MCF 10A (cell line): ENCODE results near the gene MLYCD. TPM values are rescaled to one million over a fixed set of nuclear protein-coding genes. Genes with fewer than 3 reads are reported as not detected.

ENCODE experiments used
- BruUV-seq: library from RNA; stranded (reverse); fragments of 400-500 nt; replicated peaks from 2 replicates; lab custom pipeline; 2021; lab: Mats Ljungman, UMichigan
- CTCF ChIA-PET: fragments of 300-600 bp; sonication (Branson Sonifier 250); formaldehyde crosslinking; extraction: SDS; loops from one replicate; lab custom pipeline; 2021; ENCODE audit warnings: antibody characterized with exemption, inconsistent platforms; lab: Yijun Ruan, JAX
- POLR2A ChIA-PET: fragments of 300-600, 350-650 bp; sonication (Branson Sonifier 250); formaldehyde crosslinking; extraction: SDS; loops from one replicate; lab custom pipeline; 2020; ENCODE audit warnings: antibody characterized with exemption, inconsistent platforms; lab: Yijun Ruan, JAX
- DNase-seq: peaks from one replicate; pipeline ENCODE4 v3.0.0-alpha.2; 2018; ENCODE audit not compliant: unreplicated experiment
- H3K27ac Mint-ChIP-seq: one replicate; pipeline ENCODE4 v1.8.0; 2022; ENCODE audit warnings: mild to moderate bottlenecking, low read depth, mixed read lengths; ENCODE audit not compliant: unreplicated experiment
- H3K27me3 Mint-ChIP-seq: one replicate; pipeline ENCODE4 v1.8.0; 2022; ENCODE audit warnings: mixed read lengths; ENCODE audit not compliant: insufficient read depth, unreplicated experiment
- H3K36me3 Mint-ChIP-seq: one replicate; pipeline ENCODE4 v1.8.0; 2022; ENCODE audit warnings: mild to moderate bottlenecking, moderate library complexity, mixed read lengths; ENCODE audit not compliant: insufficient read depth, unreplicated experiment
- H3K4me1 Mint-ChIP-seq: one replicate; pipeline ENCODE4 v1.8.0; 2022; ENCODE audit warnings: mixed read lengths; ENCODE audit not compliant: insufficient read depth, unreplicated experiment
- H3K4me3 Mint-ChIP-seq: one replicate; pipeline ENCODE4 v1.8.0; 2022; ENCODE audit warnings: mild to moderate bottlenecking, moderate library complexity, mixed read lengths; ENCODE audit not compliant: unreplicated experiment
- H3K9me3 Mint-ChIP-seq: one replicate; pipeline ENCODE4 v1.8.0; 2022; ENCODE audit warnings: mixed read lengths; ENCODE audit not compliant: unreplicated experiment
- intact Hi-C: fragments of 100-400 bp; cut with micrococcal nuclease; formaldehyde crosslinking; loops from 2 replicates; pipeline ENCODE4 v1.14.1; 2022
- total RNA-seq: library from RNA; stranded (reverse); gene quantifications from 2 replicates; pipeline ENCODE4 v1.2.3, GENCODE V29; 2022
- TF ChIP-seq, protein P1 (sequence below): fragments of 200-600 bp; IDR thresholded peaks from one replicate; pipeline ENCODE4 v1.8.0; 2022; ENCODE audit warnings: antibody characterized with exemption, mild to moderate bottlenecking; ENCODE audit not compliant: unreplicated experiment

MLYCD gene
- total RNA-seq, 1 experiment from 2014 or later, result 2.5 TPM

DNA sequence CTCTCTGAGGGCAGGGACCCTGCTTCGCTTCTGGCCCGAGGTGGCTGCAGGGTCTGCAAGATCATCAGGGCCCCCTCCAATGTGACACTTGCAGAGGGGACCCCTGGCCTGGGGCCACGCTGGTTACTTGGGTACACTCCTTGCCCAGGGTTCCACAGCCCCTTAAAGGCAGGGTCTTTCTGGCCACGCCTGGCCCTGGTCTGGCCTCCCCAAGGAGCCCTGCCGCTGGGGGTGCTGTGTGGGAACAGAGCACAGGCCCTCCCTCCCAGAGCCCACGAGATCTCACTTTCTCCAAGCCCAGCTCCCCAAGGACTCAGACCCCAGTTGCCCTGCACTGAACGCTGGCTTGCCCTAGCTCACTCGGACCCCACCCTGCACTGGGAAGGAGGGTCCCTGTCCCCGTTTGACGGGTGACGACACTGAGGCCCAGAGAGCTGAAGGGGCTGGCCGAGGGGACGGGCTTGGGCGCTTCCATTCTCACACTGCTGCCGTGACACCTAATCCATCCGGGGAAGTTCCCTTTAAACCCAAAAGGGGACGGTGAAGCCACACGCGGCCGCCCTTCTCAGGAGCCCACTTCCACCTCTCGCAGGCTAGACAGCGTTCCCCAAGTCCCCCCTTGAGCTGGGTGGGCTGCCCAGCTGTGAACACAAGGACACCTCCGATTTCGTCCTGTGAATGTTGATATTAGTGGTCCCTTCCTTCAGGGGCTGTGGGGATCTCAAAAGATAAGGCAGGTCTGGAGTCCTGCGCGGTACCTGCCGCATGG is 27.2 kb downstream of the MLYCD start:
- POLR2A ChIA-PET, result interaction anchor here (0.6 to 5.2 kb wide), 7 partner anchors 11 to 241 kb away, joined by 3 to 58 read pairs (median 3); partner anchors contain the start of gene OSGIN1
- Mint-ChIP-seq H3K4me3 (peak overlapping the region; percentile 62), H3K9me3 (no peaks in the 10 kb centered on the region), H3K4me1 (peaks cover 5% of the 10 kb centered on the region), H3K27ac (no peak overlapping the region), H3K27me3 (no peaks in the 10 kb centered on the region), H3K36me3 (peaks cover 17% of the 10 kb centered on the region)
- TF ChIP-seq, protein P1, sequence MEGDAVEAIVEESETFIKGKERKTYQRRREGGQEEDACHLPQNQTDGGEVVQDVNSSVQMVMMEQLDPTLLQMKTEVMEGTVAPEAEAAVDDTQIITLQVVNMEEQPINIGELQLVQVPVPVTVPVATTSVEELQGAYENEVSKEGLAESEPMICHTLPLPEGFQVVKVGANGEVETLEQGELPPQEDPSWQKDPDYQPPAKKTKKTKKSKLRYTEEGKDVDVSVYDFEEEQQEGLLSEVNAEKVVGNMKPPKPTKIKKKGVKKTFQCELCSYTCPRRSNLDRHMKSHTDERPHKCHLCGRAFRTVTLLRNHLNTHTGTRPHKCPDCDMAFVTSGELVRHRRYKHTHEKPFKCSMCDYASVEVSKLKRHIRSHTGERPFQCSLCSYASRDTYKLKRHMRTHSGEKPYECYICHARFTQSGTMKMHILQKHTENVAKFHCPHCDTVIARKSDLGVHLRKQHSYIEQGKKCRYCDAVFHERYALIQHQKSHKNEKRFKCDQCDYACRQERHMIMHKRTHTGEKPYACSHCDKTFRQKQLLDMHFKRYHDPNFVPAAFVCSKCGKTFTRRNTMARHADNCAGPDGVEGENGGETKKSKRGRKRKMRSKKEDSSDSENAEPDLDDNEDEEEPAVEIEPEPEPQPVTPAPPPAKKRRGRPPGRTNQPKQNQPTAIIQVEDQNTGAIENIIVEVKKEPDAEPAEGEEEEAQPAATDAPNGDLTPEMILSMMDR, result no peak
- intact Hi-C loops, result loop anchor here (1.0 kb wide), 3 partner anchors 27 to 139 kb away; partner anchors contain the start of gene OSGIN1
- no peak for DNase-seq
- CTCF ChIA-PET, result interaction anchor here (0.6 to 5.3 kb wide), 20 partner anchors 11 to 162 kb away, joined by 3 to 71 read pairs (median 5); partner anchors contain the start of genes HSBP1 and OSGIN1
- no TSS peak for BruUV-seq

GRCh38 chr16:83926726-83927397 is 27.9 kb downstream of the MLYCD start:
- no peaks in the 10 kb centered on the region for H3K9me3 Mint-ChIP-seq
- peaks cover 5% of the 10 kb centered on the region for H3K4me1 Mint-ChIP-seq
- TF ChIP-seq, protein P1, result peak; percentile 86
- intact Hi-C loops, result loop anchor here (1.0 kb wide), 3 partner anchors 26 to 138 kb away; partner anchors contain the start of gene OSGIN1
- H3K27me3 Mint-ChIP-seq, result no peaks in the 10 kb centered on the region
- POLR2A ChIA-PET, result interaction anchor here (0.8 to 5.2 kb wide), 8 partner anchors 10 to 170 kb away, joined by 3 to 58 read pairs (median 3); partner anchors contain the start of gene OSGIN1
- CTCF ChIA-PET, result interaction anchor here (0.6 to 5.3 kb wide), 36 partner anchors 10 to 483 kb away, joined by 3 to 71 read pairs (median 3); partner anchors contain the start of genes HSBP1, MLYCD and OSGIN1
- DNase-seq, result peak; percentile 86
- H3K27ac Mint-ChIP-seq, result no peak overlapping the region
- BruUV-seq, result no TSS peak
- peaks cover 17% of the 10 kb centered on the region for H3K36me3 Mint-ChIP-seq
- peak overlapping the region; percentile 62 for H3K4me3 Mint-ChIP-seq

DNA sequence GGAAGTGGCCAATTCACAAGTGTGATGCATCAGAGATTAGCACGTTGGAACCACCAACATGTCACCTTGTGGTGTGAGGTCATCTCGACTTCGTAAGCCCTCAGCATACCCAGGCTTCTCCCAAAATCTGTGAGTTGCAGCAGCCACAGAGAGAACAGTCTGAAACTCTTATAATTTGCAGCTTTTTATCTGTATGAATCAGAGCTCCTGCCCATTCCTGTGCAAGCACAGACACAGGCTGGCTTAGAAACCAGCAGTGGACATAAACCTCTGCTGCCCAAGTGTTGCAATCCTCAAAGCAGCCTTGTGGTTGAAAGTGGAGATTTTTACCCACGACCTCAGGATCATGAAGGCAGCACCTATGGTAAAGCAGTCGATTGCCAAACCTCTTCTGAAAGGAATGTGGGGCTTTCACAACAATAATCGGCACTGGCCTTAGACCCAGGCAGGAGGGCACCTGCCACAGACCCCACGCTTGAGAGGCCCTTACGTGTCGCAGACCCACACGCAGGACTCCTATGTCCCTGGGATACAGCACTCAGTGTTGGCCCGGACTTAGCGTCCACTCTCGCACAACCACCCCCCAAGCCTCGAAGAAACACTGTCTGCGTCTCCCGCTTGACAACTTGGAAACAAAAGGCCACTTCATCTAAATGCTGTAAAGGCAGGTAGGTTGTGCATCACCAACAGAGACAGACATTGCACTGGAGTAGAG is 29.6 kb downstream of the MLYCD start:
- ChIA-PET POLR2A (interaction anchor here (0.6 to 5.2 kb wide), 4 partner anchors 25 to 168 kb away, joined by 3 to 58 read pairs (median 6); partner anchors contain the start of genes MLYCD and OSGIN1), CTCF (interaction anchor here (0.6 to 5.3 kb wide), 12 partner anchors 8 to 886 kb away, joined by 3 to 71 read pairs (median 4); partner anchors contain the start of genes MLYCD and OSGIN1)
- Mint-ChIP-seq H3K4me3 (no peak overlapping the region), H3K36me3 (peaks cover 17% of the 10 kb centered on the region), H3K4me1 (peaks cover 5% of the 10 kb centered on the region), H3K9me3 (no peaks in the 10 kb centered on the region), H3K27me3 (no peaks in the 10 kb centered on the region), H3K27ac (no peak overlapping the region)
- DNase-seq, result peak; percentile 73
- TF ChIP-seq, protein P1, result no peak
- BruUV-seq, result no TSS peak
- intact Hi-C loops, result no loop called here
